OCI-LY7 (cell line): Measurements from ENCODE around the gene IQCK.

ENCODE experiments used
- CTCF ChIP-seq: fragments of 200-600 bp; sonication (generic); conservative IDR thresholded peaks from 2 replicates; pipeline ENCODE4 v1.5.1; 2014; ENCODE audit warnings: mild to moderate bottlenecking, antibody characterized with exemption, low read length, moderate library complexity, mixed read lengths
- EZH2phosphoT487 ChIP-seq: fragments of 200-600 bp; sonication (generic); IDR thresholded peaks from 2 replicates; pipeline ENCODE4 v1.6.1; 2018; ENCODE audit warnings: low read depth, borderline replicate concordance, mild to moderate bottlenecking, mixed run types, antibody characterized with exemption, low read length, moderate library complexity, mixed read lengths

DNA sequence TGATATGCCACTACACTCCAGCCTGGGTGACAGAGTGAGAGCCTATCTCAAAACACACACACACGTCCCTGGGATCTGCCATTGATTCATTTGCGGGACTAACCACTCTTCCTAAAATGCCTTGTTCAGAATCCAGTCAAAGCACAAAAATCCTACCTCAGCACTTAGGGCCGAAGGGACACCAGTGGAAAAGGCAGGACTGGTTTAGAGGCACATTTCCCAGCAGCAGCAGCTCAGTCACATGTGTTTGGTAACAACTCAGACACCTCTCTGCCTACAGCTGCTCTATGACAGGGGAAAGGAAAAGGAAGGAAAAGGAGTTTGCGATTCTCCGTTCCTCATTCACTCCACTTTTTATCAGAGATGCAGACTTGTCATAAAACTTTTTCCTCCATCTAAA is 12.2 kb upstream of the IQCK start:
- TF ChIP-seq EZH2phosphoT487 (no peak), CTCF (no peak)
